Measurements from ENCODE around the gene CEBPZOS.

DNA sequence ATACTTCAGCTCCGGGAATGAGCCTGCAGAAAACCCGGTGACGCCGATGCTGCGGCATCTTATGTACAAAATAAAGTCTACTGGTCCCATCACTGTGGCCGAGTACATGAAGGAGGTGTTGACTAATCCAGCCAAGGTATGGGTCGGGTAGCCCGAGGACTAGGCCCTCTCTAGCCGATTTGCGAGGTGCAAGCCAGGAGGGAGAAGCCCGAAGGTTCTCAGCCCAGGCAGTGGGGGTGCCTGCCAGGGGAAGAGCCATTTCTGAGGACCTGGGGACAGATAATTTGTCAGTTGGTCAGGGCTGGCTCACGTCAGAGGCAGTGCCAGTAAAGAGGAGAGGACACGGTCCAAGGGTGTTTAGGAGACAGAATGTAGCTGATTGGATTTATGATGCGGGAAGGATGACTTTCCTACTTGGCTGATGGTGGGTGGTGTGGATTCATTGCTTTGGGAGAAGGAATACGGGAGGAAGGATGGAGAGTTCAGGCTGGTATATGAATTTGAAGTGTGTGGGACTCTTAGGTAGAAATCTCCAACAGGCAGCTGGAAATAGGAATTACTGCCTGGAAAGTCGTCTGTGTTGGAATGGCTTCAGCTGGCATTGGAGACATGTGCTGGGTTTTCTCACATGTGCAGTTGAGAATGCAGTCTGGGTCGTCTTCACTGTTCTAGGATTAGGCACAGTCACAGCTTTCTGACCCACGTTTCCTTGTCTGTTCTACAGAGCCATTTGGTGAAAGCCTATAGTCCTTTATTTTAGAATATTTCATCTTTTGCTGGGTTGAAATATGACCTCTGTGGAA, 36.0 kb downstream of the CEBPZOS start:
- TF ChIP-seq SIN3A (IDR thresholded peaks at IDR 0.05; ENCODE audit: low read depth, low read length) (no peak), RCOR1 (conservative IDR thresholded peaks at IDR 0.05; ENCODE audit: low read depth, low read length) (no peak), SMAD1 (IDR thresholded peaks at IDR 0.05; ENCODE audit: low read depth, partially characterized antibody) (no peak), EP300 (IDR thresholded peaks at IDR 0.05; ENCODE audit: borderline replicate concordance in 1 of 2, control insufficient read depth in 1 of 2, low read depth in 2 of 2, low read length in 2 of 2) (no peak), TCF7 (IDR thresholded peaks at IDR 0.05; ENCODE audit: borderline replicate concordance) (no peak), MYC (IDR thresholded peaks at IDR 0.05; ENCODE audit: insufficient read depth, insufficient read length, insufficient replicate concordance, low read length, severe bottlenecking) (no peak), EZH2 (IDR thresholded peaks at IDR 0.05; ENCODE audit: borderline replicate concordance, control insufficient read depth, low read depth, low read length) (no peak), ESRRA (IDR thresholded peaks at IDR 0.05; ENCODE audit: low read length) (no peak)
- TF ChIP-seq, protein P1, sequence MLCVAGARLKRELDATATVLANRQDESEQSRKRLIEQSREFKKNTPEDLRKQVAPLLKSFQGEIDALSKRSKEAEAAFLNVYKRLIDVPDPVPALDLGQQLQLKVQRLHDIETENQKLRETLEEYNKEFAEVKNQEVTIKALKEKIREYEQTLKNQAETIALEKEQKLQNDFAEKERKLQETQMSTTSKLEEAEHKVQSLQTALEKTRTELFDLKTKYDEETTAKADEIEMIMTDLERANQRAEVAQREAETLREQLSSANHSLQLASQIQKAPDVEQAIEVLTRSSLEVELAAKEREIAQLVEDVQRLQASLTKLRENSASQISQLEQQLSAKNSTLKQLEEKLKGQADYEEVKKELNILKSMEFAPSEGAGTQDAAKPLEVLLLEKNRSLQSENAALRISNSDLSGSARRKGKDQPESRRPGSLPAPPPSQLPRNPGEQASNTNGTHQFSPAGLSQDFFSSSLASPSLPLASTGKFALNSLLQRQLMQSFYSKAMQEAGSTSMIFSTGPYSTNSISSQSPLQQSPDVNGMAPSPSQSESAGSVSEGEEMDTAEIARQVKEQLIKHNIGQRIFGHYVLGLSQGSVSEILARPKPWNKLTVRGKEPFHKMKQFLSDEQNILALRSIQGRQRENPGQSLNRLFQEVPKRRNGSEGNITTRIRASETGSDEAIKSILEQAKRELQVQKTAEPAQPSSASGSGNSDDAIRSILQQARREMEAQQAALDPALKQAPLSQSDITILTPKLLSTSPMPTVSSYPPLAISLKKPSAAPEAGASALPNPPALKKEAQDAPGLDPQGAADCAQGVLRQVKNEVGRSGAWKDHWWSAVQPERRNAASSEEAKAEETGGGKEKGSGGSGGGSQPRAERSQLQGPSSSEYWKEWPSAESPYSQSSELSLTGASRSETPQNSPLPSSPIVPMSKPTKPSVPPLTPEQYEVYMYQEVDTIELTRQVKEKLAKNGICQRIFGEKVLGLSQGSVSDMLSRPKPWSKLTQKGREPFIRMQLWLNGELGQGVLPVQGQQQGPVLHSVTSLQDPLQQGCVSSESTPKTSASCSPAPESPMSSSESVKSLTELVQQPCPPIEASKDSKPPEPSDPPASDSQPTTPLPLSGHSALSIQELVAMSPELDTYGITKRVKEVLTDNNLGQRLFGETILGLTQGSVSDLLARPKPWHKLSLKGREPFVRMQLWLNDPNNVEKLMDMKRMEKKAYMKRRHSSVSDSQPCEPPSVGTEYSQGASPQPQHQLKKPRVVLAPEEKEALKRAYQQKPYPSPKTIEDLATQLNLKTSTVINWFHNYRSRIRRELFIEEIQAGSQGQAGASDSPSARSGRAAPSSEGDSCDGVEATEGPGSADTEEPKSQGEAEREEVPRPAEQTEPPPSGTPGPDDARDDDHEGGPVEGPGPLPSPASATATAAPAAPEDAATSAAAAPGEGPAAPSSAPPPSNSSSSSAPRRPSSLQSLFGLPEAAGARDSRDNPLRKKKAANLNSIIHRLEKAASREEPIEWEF (IDR thresholded peaks at IDR 0.05; ENCODE audit: insufficient replicate concordance, low read depth, low read length): no peak
- TF ChIP-seq, protein P2, sequence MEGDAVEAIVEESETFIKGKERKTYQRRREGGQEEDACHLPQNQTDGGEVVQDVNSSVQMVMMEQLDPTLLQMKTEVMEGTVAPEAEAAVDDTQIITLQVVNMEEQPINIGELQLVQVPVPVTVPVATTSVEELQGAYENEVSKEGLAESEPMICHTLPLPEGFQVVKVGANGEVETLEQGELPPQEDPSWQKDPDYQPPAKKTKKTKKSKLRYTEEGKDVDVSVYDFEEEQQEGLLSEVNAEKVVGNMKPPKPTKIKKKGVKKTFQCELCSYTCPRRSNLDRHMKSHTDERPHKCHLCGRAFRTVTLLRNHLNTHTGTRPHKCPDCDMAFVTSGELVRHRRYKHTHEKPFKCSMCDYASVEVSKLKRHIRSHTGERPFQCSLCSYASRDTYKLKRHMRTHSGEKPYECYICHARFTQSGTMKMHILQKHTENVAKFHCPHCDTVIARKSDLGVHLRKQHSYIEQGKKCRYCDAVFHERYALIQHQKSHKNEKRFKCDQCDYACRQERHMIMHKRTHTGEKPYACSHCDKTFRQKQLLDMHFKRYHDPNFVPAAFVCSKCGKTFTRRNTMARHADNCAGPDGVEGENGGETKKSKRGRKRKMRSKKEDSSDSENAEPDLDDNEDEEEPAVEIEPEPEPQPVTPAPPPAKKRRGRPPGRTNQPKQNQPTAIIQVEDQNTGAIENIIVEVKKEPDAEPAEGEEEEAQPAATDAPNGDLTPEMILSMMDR (IDR thresholded peaks at IDR 0.05 in 2 of 3, conservative IDR thresholded peaks at IDR 0.05 in 1 of 3; ENCODE audit: control insufficient read depth in 2 of 3, extremely low read depth in 1 of 3, insufficient read depth in 1 of 3, low read depth in 3 of 3, low read length in 3 of 3): no peak
